Calu3 (cell line): ENCODE measurements around the gene LZTR1. TPM values are rescaled to one million over a fixed set of nuclear protein-coding genes. Genes with fewer than 3 reads are reported as not detected.

Experiments used
- BruUV-seq: library from RNA; stranded (reverse); fragments of 400-500 nt; replicated peaks from 2 replicates; lab custom pipeline; 2021; lab: Mats Ljungman, UMichigan
- CTCF ChIA-PET: fragments of 300-600 bp; sonication (Branson Sonifier 250); formaldehyde crosslinking; loops from one replicate; lab custom pipeline; 2022; ENCODE audit warnings: antibody characterized with exemption; lab: Charles Lee
- DNase-seq: peaks from one replicate; pipeline ENCODE4 v3.0.0; 2022
- H3K27ac Mint-ChIP-seq: one replicate; pipeline ENCODE4 v1.8.0; 2022; ENCODE audit warnings: mixed read lengths; ENCODE audit not compliant: unreplicated experiment
- H3K27me3 Mint-ChIP-seq: one replicate; pipeline ENCODE4 v1.8.0; 2022; ENCODE audit warnings: mixed read lengths; ENCODE audit not compliant: unreplicated experiment
- H3K36me3 Mint-ChIP-seq: one replicate; pipeline ENCODE4 v1.8.0; 2022; ENCODE audit warnings: mild to moderate bottlenecking, moderate library complexity, mixed read lengths; ENCODE audit not compliant: insufficient read depth, unreplicated experiment
- H3K4me1 Mint-ChIP-seq: one replicate; pipeline ENCODE4 v1.8.0; 2022; ENCODE audit warnings: mild to moderate bottlenecking, low read depth, mixed read lengths; ENCODE audit not compliant: unreplicated experiment
- H3K4me3 Mint-ChIP-seq: one replicate; pipeline ENCODE4 v1.8.0; 2022; ENCODE audit warnings: mild to moderate bottlenecking, low read depth, moderate library complexity, mixed read lengths; ENCODE audit not compliant: unreplicated experiment
- H3K9me3 Mint-ChIP-seq: one replicate; pipeline ENCODE4 v1.8.0; 2022; ENCODE audit warnings: low read depth, mixed read lengths; ENCODE audit not compliant: unreplicated experiment
- CTCF ChIP-seq: fragments of 200-600 bp; IDR thresholded peaks from one replicate; pipeline ENCODE4 v1.8.0; 2022; ENCODE audit warnings: antibody characterized with exemption; ENCODE audit not compliant: unreplicated experiment
- intact Hi-C: fragments of 100-400 bp; cut with micrococcal nuclease; formaldehyde crosslinking; loops from one replicate; pipeline ENCODE4 v1.10.0; 2022; ENCODE audit not compliant: unreplicated experiment
- total RNA-seq: library from RNA; stranded (reverse); gene quantifications from 2 replicates; pipeline ENCODE4 v1.2.3, GENCODE V29; 2022

LZTR1 gene
- total RNA-seq, 1 experiment from 2014 or later = 55.4 TPM

- TF ChIP-seq CTCF = no peak
- no TSS peak for BruUV-seq
- H3K27ac Mint-ChIP-seq = peak overlapping the region; percentile 39
- CTCF ChIA-PET = no interaction called here
- peaks cover 18% of the 10 kb centered on the region for H3K36me3 Mint-ChIP-seq
- no peak for DNase-seq
- peak overlapping the region; percentile 62 for H3K4me3 Mint-ChIP-seq
- intact Hi-C loops = no loop called here
- no peaks in the 10 kb centered on the region for H3K27me3 Mint-ChIP-seq
- H3K9me3 Mint-ChIP-seq = no peaks in the 10 kb centered on the region
- H3K4me1 Mint-ChIP-seq = no peaks in the 10 kb centered on the region
Observed at GRCh38 chr22:20964090-20964798, 17.9 kb upstream of the LZTR1 start.

GRCh38 chr22:20964799-20965103 is 17.3 kb upstream of the LZTR1 start:
- H3K9me3 Mint-ChIP-seq = no peaks in the 10 kb centered on the region
- peak overlapping the region; percentile 39 for H3K27ac Mint-ChIP-seq
- H3K4me1 Mint-ChIP-seq = no peaks in the 10 kb centered on the region
- intact Hi-C loops = no loop called here
- no TSS peak for BruUV-seq
- TF ChIP-seq CTCF = no peak
- CTCF ChIA-PET = no interaction called here
- DNase-seq = no peak
- peak overlapping the region; percentile 62 for H3K4me3 Mint-ChIP-seq
- no peaks in the 10 kb centered on the region for H3K27me3 Mint-ChIP-seq
- H3K36me3 Mint-ChIP-seq = peaks cover 18% of the 10 kb centered on the region

- TF ChIP-seq CTCF = no peak
- no TSS peak for BruUV-seq
- no peaks in the 10 kb centered on the region for H3K9me3 Mint-ChIP-seq
- DNase-seq = no peak
- no peaks in the 10 kb centered on the region for H3K27me3 Mint-ChIP-seq
- peaks cover 17% of the 10 kb centered on the region for H3K36me3 Mint-ChIP-seq
- no peak overlapping the region for H3K27ac Mint-ChIP-seq
- peak overlapping the region; percentile 62 for H3K4me3 Mint-ChIP-seq
- intact Hi-C loops = no loop called here
- no peaks in the 10 kb centered on the region for H3K4me1 Mint-ChIP-seq
- CTCF ChIA-PET = no interaction called here
Observed at GRCh38 chr22:20965104-20965887, 16.8 kb upstream of the LZTR1 start.

- no TSS peak for BruUV-seq
Observed at GRCh38 chr22:20965888-20966855, 15.9 kb upstream of the LZTR1 start.

More at GRCh38 chr22:20965888-20966855, 15.9 kb upstream of the LZTR1 start:
- no peak for DNase-seq
- Mint-ChIP-seq H3K9me3 (no peaks in the 10 kb centered on the region), H3K36me3 (peaks cover 10% of the 10 kb centered on the region), H3K27ac (no peak overlapping the region), H3K4me1 (no peaks in the 10 kb centered on the region), H3K4me3 (no peak overlapping the region), H3K27me3 (no peaks in the 10 kb centered on the region)
- CTCF ChIA-PET = interaction anchor here (0.6 kb wide), 1 partner anchor 72 kb away, joined by 3 read pairs; no protein-coding TSS in a partner anchor
- TF ChIP-seq CTCF = no peak
- intact Hi-C loops = no loop called here
